Naive thymus-derived CD8-positive, alpha-beta T cell (primary cell): ENCODE measurements around the gene ZFAND2B. TPM values are rescaled to one million over a fixed set of nuclear protein-coding genes. Genes with fewer than 3 reads are reported as not detected.

ENCODE experiments used
- ATAC-seq, 2 donors: fragments of 150-1000 bp; cut with Tn5 transposase in 1 of 2; sonication (Bioruptor Pico), chemical (Tn5 transposase) in 1 of 2; 1 replicate in 1 of 2; 2 replicates in 1 of 2; pipeline ENCODE4 v1.10.0; 2021; ENCODE audit warnings: mild to moderate bottlenecking in 2 of 2, moderate library complexity in 2 of 2
- POLR2A ChIA-PET: fragments of 350-600 bp; sonication (Branson Sonifier 250); formaldehyde crosslinking; loops from one replicate; lab custom pipeline; 2021; ENCODE audit warnings: antibody characterized with exemption; lab: Charles Lee
- DNase-seq, 10 donors: peaks; one replicate each; pipeline versions ENCODE4 v3.0.0 to v3.0.0-alpha.2; 2020 to 2022
- H3K27ac Mint-ChIP-seq, 10 donors: one replicate each; pipeline ENCODE4 v1.8.0; 2020 to 2022; ENCODE audit warnings: mild to moderate bottlenecking in 10 of 10, mixed read lengths in 10 of 10, moderate library complexity in 4 of 10, inconsistent platforms in 1 of 10
- H3K27me3 Mint-ChIP-seq, 5 donors: one replicate each; pipeline ENCODE4 v1.8.0; 2021 to 2022; ENCODE audit warnings: mixed read lengths in 5 of 5
- H3K36me3 Mint-ChIP-seq, 3 donors: one replicate each; pipeline ENCODE4 v1.8.0; 2020 to 2022; ENCODE audit warnings: mixed read lengths in 3 of 3, mild to moderate bottlenecking in 2 of 3, inconsistent platforms in 1 of 3
- H3K4me1 Mint-ChIP-seq, 4 donors: one replicate each; pipeline ENCODE4 v1.8.0; 2021 to 2022; ENCODE audit warnings: mixed read lengths in 4 of 4
- H3K4me3 Mint-ChIP-seq, 10 donors: one replicate each; pipeline ENCODE4 v1.8.0; 2020 to 2022; ENCODE audit warnings: mild to moderate bottlenecking in 10 of 10, mixed read lengths in 10 of 10, moderate library complexity in 6 of 10, inconsistent platforms in 1 of 10
- H3K9me3 Mint-ChIP-seq, 9 donors: one replicate each; pipeline ENCODE4 v1.8.0; 2020 to 2022; ENCODE audit warnings: mixed read lengths in 9 of 9, mild to moderate bottlenecking in 3 of 9, inconsistent platforms in 1 of 9, moderate library complexity in 1 of 9
- polyA plus RNA-seq, 3 donors: library from polyadenylated mRNA; unstranded; fragments of 300-500 nt; fragmentation: Illumina TruSeq; gene quantifications; one replicate each; pipeline ENCODE4 v1.2.3, GENCODE V29; 2021
- total RNA-seq, 8 experiments: library from RNA in 2 of 8; stranded (reverse) in 2 of 8; gene quantifications; one replicate each; pipeline ENCODE4 v1.2.3 and lab custom pipeline; 2021 to 2026

The ZFAND2B gene
- total and polyA plus RNA-seq, 5 experiments from 2014 or later = 69.6 to 85.1 (median 78.1) TPM

DNA sequence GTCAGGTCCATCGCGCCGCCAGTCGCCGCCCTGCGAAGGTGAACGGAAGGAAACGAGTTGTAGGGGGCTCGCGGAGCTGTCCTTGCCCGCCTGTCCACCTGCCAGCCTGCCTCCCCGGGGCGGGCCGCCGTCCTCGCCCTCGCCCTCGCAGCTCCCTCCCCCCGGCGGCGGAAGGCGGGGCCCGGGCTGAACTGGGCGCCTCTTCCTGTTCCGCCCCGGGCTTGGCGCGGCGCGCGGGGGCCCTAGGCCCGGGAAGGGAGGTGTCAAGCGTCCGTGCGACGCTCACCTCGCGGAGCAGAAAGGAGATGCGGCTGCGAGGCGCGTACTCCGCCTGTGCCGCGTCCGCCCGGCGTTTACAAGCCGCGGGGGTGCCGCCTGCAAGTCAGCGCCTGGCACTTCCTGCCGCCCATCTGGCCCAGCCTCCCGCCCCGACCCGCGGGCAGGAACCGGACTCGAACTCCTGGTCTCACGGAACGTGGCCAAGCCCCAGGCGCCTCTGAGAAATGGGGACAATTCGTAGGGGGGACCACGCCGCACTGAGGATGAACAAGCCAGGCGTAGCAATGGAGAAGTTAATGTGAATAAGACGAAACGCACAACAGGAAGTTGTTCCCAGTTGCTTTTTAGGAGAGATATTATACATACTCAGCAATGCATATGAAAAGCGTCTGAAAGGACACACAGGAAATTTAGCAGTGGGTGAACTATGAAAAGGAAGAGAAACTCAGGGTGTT, 29.6 kb upstream of the ZFAND2B start, which contains the start of gene CNPPD1:
Gene CNPPD1, minus strand, starts transcription at position 108 of the 734 bp plus-strand sequence. Its CDS starts 97 bp downstream, at position 11.
- Mint-ChIP-seq H3K9me3 (no peaks in the 10 kb centered on the region), H3K4me1 (peaks cover 45 to 72% (median 69%) of the 10 kb centered on the region in 4 donors), H3K36me3 (peaks cover 5 to 52% (median 19%) of the 10 kb centered on the region in 3 donors), H3K27me3 (no peaks in the 10 kb centered on the region), H3K27ac (peak within 1 kb of the TSS; percentile 96 to 99 (median 98)), H3K4me3 (peak within 1 kb of the TSS; percentile 90 to 98 (median 96))
- ATAC-seq (peak; percentile 79 to 81), DNase-seq (peak; percentile 77 to 92 (median 86))
- POLR2A ChIA-PET = interaction anchor here (0.6 to 18.9 kb wide), 22 partner anchors 12 to 854 kb away, joined by 3 to 674 read pairs (median 10); partner anchors contain the start of genes ABCB6, ANKZF1, ATG9A and DNAJB2

DNA sequence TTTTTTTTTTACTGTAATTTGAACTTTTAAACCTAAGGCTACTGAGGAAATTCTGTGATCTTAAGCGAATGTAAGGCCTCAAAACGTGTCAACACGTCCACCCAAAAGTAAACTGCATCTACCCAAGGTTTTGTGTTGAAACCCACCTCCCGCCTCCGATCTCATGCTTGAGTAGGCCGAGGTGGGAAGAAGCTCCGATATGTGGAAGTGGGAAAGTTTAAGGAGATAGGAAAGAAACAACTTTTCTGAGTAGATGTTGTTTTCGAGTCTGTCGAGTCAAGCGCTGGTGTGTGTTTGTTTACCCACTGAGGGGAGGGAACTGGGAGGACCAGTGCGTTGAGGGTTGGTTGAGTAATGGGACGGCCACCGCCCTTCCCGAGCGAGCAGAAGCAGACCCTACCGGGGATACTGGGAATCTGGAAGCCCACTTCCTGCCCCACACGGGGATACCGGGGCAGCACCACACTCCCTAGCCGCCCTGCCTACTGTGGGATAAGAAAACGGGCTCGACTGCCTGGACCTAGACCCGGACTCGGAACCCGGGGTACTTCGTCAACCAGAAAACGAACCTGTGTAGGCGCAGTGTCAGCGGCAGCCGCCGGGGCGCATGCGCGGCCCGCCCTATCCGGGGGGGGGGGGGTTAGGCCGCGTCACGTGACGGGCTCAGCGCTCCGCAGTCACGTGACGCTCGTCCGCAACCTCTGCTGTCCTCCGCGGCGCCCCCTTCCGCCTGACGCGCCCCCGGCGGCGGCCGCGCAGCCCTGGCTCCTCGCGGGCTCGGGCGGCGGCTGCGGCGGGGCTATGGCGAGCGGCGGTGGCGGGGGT, 28.8 kb upstream of the ZFAND2B start, which contains the start of gene RETREG2:
Gene RETREG2, plus strand, starts transcription at position 724 of the 825 bp plus-strand sequence. Its CDS starts 78 bp downstream, at position 802.
- Mint-ChIP-seq H3K9me3 (no peaks in the 10 kb centered on the region), H3K4me1 (peaks cover 45 to 77% (median 75%) of the 10 kb centered on the region in 4 donors), H3K27me3 (no peaks in the 10 kb centered on the region), H3K36me3 (peaks cover 5 to 46% (median 19%) of the 10 kb centered on the region in 3 donors), H3K27ac (peak within 1 kb of the TSS; percentile 96 to 99 (median 98)), H3K4me3 (peak within 1 kb of the TSS; percentile 90 to 98 (median 97))
- ATAC-seq (peak; percentile 51 to 55), DNase-seq (peak; percentile 69 to 91 (median 81))
- POLR2A ChIA-PET = interaction anchor here (0.7 to 18.9 kb wide), 15 partner anchors 12 to 855 kb away, joined by 3 to 674 read pairs (median 17); partner anchors contain the start of genes ABCB6, ANKZF1, ATG9A and DNAJB2

DNA sequence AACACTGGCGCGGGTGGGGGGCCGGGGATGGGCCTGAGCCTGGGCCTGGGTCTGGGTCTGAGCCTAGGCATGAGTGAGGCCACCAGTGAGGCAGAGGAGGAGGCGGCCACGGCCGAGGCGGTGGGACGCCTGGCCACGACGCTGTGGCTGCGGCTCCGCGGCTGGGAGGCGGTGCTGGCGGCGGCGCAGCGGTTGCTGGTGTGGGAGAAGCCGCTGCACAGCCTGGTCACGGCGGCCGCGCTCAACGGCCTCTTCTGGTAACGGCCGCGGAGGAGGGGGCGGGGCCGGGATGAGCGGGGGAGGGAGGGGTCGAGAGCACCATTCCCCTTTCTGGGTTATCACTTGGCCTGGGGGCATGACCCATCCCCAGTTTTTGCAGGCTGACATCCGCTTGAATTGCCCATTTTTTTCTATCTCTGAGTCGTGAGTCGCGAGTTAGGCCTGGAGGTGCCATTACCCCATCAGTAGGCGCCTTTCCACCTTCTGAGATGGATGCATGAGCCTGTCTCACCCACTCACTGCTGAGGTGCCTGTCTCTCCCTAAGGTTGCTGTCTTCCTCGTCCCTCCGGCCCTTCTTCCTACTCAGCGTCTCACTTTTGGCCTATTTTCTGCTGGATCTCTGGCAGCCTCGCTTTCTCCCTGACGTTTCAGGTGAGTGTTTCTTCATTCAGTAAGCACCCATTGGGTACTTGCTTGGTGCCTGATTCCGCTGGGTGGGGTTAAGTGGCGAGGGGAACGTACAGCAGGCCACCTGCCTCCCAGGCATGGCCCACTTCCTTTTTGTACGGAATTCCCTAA, 28.0 kb upstream of the ZFAND2B start:
- ATAC-seq (peak; percentile 1 to 15), DNase-seq (peak in 7 of 10 donors; percentile 33 to 56 (median 39))
- Mint-ChIP-seq H3K4me3 (peak overlapping the region; percentile 77 to 97 (median 94)), H3K36me3 (peaks cover 5 to 47% (median 16%) of the 10 kb centered on the region in 3 donors), H3K4me1 (peaks cover 47 to 85% (median 76%) of the 10 kb centered on the region in 4 donors), H3K9me3 (no peaks in the 10 kb centered on the region), H3K27me3 (no peaks in the 10 kb centered on the region), H3K27ac (peak overlapping the region; percentile 88 to 97 (median 91))
- POLR2A ChIA-PET = interaction anchor here (0.7 to 18.9 kb wide), 7 partner anchors 11 to 210 kb away, joined by 3 to 674 read pairs (median 17); partner anchors contain the start of genes ABCB6, ANKZF1, ATG9A and DNPEP

DNA sequence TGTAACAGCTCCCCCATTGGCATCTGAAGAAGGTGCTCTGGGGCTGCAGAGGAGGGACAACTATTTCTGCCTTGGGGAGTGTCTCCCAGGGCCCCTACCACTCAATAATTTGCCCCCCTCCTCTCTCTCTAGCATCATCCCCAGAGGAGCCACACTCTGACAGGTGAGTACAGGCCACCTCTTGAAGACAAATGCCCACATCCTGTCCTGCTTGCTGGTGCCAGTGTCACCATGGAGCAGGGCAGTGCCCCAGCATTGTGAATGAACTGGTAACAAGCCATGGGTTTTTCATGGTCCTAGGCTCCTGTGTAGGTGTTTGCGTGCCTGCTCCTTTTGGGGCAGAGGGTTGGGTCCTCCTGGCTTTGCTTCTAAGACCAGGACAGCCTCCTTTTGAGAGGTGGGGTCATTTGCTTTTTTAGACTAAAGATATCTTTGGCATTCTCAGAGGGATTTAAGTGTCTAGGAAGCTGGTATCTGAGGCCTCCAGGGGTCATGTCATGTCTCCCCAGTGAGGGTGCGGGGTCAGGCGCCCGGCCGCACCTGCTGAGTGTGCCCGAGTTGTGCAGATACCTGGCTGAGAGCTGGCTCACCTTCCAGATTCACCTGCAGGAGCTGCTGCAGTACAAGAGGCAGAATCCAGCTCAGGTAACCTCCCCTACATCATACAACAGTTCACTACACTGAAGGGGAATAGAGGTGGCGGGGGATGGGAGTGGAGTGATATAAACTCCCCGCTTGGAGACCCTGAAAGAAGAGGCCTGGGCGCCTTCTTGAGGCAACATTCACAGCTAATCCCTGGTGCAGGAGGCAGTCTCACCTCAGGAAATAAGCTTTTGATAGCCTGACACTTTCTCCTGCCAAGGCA, 26.7 kb upstream of the ZFAND2B start:
- POLR2A ChIA-PET = interaction anchor here (0.6 to 18.9 kb wide), 7 partner anchors 8 to 887 kb away, joined by 3 to 674 read pairs (median 9); partner anchors contain the start of gene ZFAND2B
- Mint-ChIP-seq H3K4me1 (peaks cover 38 to 75% (median 70%) of the 10 kb centered on the region in 4 donors), H3K9me3 (no peaks in the 10 kb centered on the region), H3K36me3 (peaks cover 0 to 46% (median 11%) of the 10 kb centered on the region in 3 donors), H3K27ac (peak overlapping the region in 7 of 10 donors; percentile 2 to 91 (median 84)), H3K27me3 (no peaks in the 10 kb centered on the region), H3K4me3 (peak overlapping the region; percentile 77 to 97 (median 94))
- DNase-seq = no peak
- ATAC-seq = no peak

DNA sequence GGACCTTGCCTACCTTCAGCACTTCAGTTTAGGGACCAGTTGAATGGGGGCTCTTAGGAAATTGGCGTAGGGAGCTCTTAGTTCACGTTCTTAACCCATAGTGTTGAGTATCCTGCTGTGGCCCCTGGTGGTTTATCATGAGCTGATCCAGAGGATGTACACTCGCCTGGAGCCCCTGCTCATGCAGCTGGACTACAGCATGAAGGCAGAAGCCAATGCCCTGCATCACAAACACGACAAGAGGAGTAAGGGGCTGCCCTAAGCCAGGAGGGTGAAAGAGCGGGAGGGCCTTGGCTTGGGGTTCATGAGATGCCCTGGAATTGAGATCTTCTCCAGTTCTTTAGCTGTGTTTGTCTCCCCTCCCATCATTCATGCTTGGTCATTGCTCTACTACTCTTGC, 25.6 kb upstream of the ZFAND2B start:
- Mint-ChIP-seq H3K27ac (peak overlapping the region in 9 of 10 donors; percentile 16 to 84 (median 64)), H3K36me3 (peaks cover 0 to 54% (median 16%) of the 10 kb centered on the region in 3 donors), H3K4me3 (peak overlapping the region in 5 of 10 donors; percentile 23 to 97 (median 54)), H3K27me3 (no peaks in the 10 kb centered on the region), H3K9me3 (no peaks in the 10 kb centered on the region), H3K4me1 (peaks cover 37 to 64% (median 59%) of the 10 kb centered on the region in 4 donors)
- POLR2A ChIA-PET = interaction anchor here (0.7 to 18.9 kb wide), 6 partner anchors 9 to 80 kb away, joined by 3 to 674 read pairs (median 6); partner anchors contain the start of genes ANKZF1, ATG9A, NHEJ1 and ZFAND2B
- no peak for ATAC-seq
- DNase-seq = no peak

DNA sequence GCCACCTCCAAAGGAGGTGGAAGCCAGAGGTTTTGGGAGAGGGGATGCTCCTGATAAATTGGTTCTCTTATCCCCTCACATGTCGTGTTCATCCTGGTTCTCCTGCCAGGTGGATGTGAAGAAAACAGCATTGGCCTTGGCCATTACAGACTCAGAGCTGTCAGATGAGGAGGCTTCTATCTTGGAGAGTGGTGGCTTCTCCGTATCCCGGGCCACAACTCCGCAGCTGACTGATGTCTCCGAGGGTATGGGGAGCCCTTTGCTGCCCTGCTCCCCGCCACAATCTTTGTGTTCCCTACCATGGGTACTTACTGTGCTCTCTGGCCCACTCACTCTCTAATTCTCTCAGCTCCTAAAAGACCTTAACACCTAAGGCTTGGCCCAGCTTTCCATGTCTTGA, 25.1 kb upstream of the ZFAND2B start:
- ATAC-seq = no peak
- no peak for DNase-seq
- POLR2A ChIA-PET = interaction anchor here (0.5 to 18.9 kb wide), 7 partner anchors 10 to 79 kb away, joined by 3 to 674 read pairs (median 3); partner anchors contain the start of genes ANKZF1, ATG9A, NHEJ1 and ZFAND2B
- H3K36me3 Mint-ChIP-seq = peaks cover 0 to 57% (median 16%) of the 10 kb centered on the region in 3 donors
- H3K4me1 Mint-ChIP-seq = peaks cover 37 to 62% (median 57%) of the 10 kb centered on the region in 4 donors
- H3K9me3 Mint-ChIP-seq = no peaks in the 10 kb centered on the region
- peak overlapping the region; percentile 28 to 89 (median 68) for H3K27ac Mint-ChIP-seq
- peak overlapping the region in 5 of 10 donors; percentile 25 to 97 (median 53) for H3K4me3 Mint-ChIP-seq
- no peaks in the 10 kb centered on the region for H3K27me3 Mint-ChIP-seq

DNA sequence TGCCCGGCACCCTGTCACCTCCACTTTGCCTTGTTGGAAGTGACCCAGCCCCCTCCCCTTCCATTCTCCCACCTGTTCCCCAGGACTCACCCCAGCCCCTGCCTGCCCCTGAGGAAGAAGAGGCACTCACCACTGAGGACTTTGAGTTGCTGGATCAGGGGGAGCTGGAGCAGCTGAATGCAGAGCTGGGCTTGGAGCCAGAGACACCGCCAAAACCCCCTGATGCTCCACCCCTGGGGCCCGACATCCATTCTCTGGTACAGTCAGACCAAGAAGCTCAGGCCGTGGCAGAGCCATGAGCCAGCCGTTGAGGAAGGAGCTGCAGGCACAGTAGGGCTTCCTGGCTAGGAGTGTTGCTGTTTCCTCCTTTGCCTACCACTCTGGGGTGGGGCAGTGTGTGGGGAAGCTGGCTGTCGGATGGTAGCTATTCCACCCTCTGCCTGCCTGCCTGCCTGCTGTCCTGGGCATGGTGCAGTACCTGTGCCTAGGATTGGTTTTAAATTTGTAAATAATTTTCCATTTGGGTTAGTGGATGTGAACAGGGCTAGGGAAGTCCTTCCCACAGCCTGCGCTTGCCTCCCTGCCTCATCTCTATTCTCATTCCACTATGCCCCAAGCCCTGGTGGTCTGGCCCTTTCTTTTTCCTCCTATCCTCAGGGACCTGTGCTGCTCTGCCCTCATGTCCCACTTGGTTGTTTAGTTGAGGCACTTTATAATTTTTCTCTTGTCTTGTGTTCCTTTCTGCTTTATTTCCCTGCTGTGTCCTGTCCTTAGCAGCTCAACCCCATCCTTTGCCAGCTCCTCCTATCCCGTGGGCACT, 24.0 kb upstream of the ZFAND2B start:
- Mint-ChIP-seq H3K27ac (peak overlapping the region; percentile 42 to 89 (median 76)), H3K4me3 (peak overlapping the region in 6 of 10 donors; percentile 13 to 70 (median 28)), H3K9me3 (no peaks in the 10 kb centered on the region), H3K4me1 (peaks cover 37 to 62% (median 58%) of the 10 kb centered on the region in 4 donors), H3K27me3 (no peaks in the 10 kb centered on the region), H3K36me3 (peaks cover 0 to 62% (median 16%) of the 10 kb centered on the region in 3 donors)
- DNase-seq (no peak), ATAC-seq (no peak)
- POLR2A ChIA-PET = interaction anchor here (2.9 to 18.9 kb wide), 3 partner anchors 11 to 66 kb away, joined by 9 to 674 read pairs (median 13); partner anchors contain the start of gene ZFAND2B

DNA sequence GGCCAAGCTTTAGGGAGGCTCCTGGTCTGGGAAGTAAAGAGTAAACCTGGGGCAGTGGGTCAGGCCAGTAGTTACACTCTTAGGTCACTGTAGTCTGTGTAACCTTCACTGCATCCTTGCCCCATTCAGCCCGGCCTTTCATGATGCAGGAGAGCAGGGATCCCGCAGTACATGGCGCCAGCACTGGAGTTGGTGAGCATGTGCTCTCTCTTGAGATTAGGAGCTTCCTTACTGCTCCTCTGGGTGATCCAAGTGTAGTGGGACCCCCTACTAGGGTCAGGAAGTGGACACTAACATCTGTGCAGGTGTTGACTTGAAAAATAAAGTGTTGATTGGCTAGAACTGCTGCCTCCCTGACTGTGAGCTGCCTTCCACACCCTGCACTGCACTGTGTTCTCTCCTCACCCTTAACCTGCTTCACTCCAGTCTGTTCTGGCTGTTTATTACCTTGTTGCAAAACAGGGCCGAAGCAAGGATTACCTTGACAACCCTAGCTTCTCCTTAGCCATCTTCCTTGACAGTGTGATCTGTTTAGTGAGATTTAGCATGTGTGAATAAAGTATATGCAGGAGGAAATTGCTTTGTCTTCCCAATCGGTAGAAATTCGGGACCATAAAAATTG, 23.3 kb upstream of the ZFAND2B start:
- Mint-ChIP-seq H3K9me3 (no peaks in the 10 kb centered on the region), H3K36me3 (peaks cover 0 to 62% (median 16%) of the 10 kb centered on the region in 3 donors), H3K4me3 (peak overlapping the region in 4 of 10 donors; percentile 13 to 70 (median 16)), H3K27ac (peak overlapping the region in 9 of 10 donors; percentile 20 to 89 (median 66)), H3K27me3 (no peaks in the 10 kb centered on the region), H3K4me1 (peaks cover 35 to 59% (median 57%) of the 10 kb centered on the region in 4 donors)
- ATAC-seq (no peak), DNase-seq (no peak)
- POLR2A ChIA-PET = interaction anchor here (3.3 to 18.9 kb wide), 2 partner anchors 19 to 65 kb away, joined by 9 to 674 read pairs; partner anchors contain the start of gene ZFAND2B

DNA sequence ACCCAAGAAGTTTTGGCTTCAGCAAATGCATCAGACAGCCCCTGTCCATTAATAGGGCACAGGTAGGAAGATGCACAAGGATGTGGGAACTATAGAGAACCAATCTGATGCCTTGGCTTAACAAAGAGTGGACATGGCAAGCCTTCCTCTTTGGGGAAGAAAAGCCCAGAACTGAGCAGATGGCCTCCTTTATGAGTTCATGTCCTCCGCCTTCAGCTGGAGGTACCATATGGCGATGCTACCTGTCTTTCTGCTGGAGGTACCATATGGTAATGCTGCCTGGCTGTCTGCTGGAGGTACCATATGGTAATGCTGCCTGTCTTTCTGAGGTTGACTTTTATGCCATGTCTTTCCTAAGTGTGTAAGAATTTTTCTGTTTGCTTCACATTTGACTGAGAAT, 22.5 kb upstream of the ZFAND2B start:
- H3K27ac Mint-ChIP-seq = peak overlapping the region in 7 of 10 donors; percentile 5 to 73 (median 47)
- no peak for DNase-seq
- no peak for ATAC-seq
- H3K9me3 Mint-ChIP-seq = no peaks in the 10 kb centered on the region
- POLR2A ChIA-PET = interaction anchor here (1.4 to 18.9 kb wide), 3 partner anchors 8 to 63 kb away, joined by 3 to 674 read pairs (median 4); partner anchors contain the start of gene ZFAND2B
- H3K4me1 Mint-ChIP-seq = peaks cover 31 to 53% (median 51%) of the 10 kb centered on the region in 4 donors
- no peaks in the 10 kb centered on the region for H3K27me3 Mint-ChIP-seq
- H3K36me3 Mint-ChIP-seq = peaks cover 0 to 62% (median 16%) of the 10 kb centered on the region in 3 donors
- no peak overlapping the region for H3K4me3 Mint-ChIP-seq
